Erythroblast (primary cell): ENCODE results near the gene SET.

Experiments used
- GATA1 ChIP-seq: IDR thresholded peaks from 2 replicates; pipeline ENCODE4 v1.6.1; 2011; ENCODE audit warnings: low read depth, mild to moderate bottlenecking, control low read depth, low read length, moderate library complexity
- POLR2A ChIP-seq: IDR thresholded peaks from 2 replicates; pipeline ENCODE4 v1.6.1; 2011; ENCODE audit warnings: mild to moderate bottlenecking, low read length

DNA sequence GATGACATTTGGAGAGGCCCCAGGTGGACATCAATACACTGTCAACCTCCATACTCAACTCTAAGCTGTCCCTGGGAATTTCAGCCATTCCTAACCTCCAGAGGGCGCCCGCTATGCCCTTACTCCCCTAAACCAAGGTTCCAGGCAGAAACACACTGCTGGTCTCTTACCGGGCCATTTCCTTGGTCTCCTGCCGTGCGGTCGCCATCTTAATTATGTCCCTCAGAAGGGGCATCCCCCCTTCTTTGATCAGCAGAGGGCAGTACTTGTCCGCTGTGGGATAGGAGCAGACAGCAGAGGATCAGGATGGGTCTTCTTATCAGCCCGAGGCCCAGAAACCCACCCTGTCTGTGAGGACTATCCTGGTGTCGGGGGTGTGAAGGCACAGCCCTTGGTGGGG is 44.2 kb downstream of the SET start:
- no peak for TF ChIP-seq POLR2A
- TF ChIP-seq GATA1 = no peak
